ENCODE data around the gene ADCY9.
"Not testable (repeated sequence)": the region's sequence is repeated elsewhere in the genome, so short reads cannot be mapped to it uniquely, and the experiment has no call there.

Gene ADCY9

GRCh38 chr16:3974751-3975150 is 141.5 kb downstream of the ADCY9 start:
- no peak for DNase-seq (ENCODE audit: low read depth)

- DNase-seq (ENCODE audit: low read depth): no peak
Observed at GRCh38 chr16:3971706-3972105, 144.5 kb downstream of the ADCY9 start.

- DNase-seq (ENCODE audit: low read depth): no peak
Observed at GRCh38 chr16:3971261-3971660, 145.0 kb downstream of the ADCY9 start.

GRCh38 chr16:3968551-3968950 is 147.7 kb downstream of the ADCY9 start:
- no peak for DNase-seq (ENCODE audit: low read depth)

- DNase-seq (ENCODE audit: low read depth): no peak
Observed at GRCh38 chr16:3966681-3967080, 149.6 kb downstream of the ADCY9 start.

GRCh38 chr16:3965781-3966582 is 150.3 kb downstream of the ADCY9 start:
- DNase-seq (ENCODE audit: low read depth): no peak

GRCh38 chr16:3965306-3965705 is 150.9 kb downstream of the ADCY9 start:
- no peak for DNase-seq (ENCODE audit: low read depth)

GRCh38 chr16:3964686-3965290 is 151.5 kb downstream of the ADCY9 start:
- DNase-seq (ENCODE audit: low read depth): no peak

GRCh38 chr16:3963886-3964685 is 152.2 kb downstream of the ADCY9 start:
- no peak for DNase-seq (ENCODE audit: low read depth)

- peak; percentile 60 for DNase-seq (ENCODE audit: low read depth)
Observed at GRCh38 chr16:3963203-3963602, 153.0 kb downstream of the ADCY9 start.

GRCh38 chr16:3961449-3961849 is 154.8 kb downstream of the ADCY9 start:
- DNase-seq (ENCODE audit: low read depth): no peak

- DNase-seq (ENCODE audit: low read depth): not testable (repeated sequence)
Observed at GRCh38 chr16:3959926-3960590, 156.2 kb downstream of the ADCY9 start.

- DNase-seq (ENCODE audit: low read depth): no peak
Observed at GRCh38 chr16:3959148-3959547, 157.1 kb downstream of the ADCY9 start.

- DNase-seq (ENCODE audit: low read depth): no peak
Observed at GRCh38 chr16:3957344-3957980, 158.8 kb downstream of the ADCY9 start.

GRCh38 chr16:3954411-3954921 is 161.8 kb downstream of the ADCY9 start:
- no peak for DNase-seq (ENCODE audit: low read depth)

GRCh38 chr16:3953728-3954410 is 162.4 kb downstream of the ADCY9 start:
- no peak for DNase-seq (ENCODE audit: low read depth)

- no peak for DNase-seq (ENCODE audit: low read depth)
Observed at GRCh38 chr16:3952737-3953131, 163.5 kb downstream of the ADCY9 start.

- DNase-seq (ENCODE audit: low read depth): no peak
Observed at GRCh38 chr16:3951861-3952736, 164.1 kb downstream of the ADCY9 start.

GRCh38 chr16:3951380-3951779 is 164.9 kb downstream of the ADCY9 start:
- not testable (repeated sequence) for DNase-seq (ENCODE audit: low read depth)
